Measurements from ENCODE around the gene AHDC1. TPM values are rescaled to one million over a fixed set of nuclear protein-coding genes. Genes with fewer than 3 reads are reported as not detected.

Gene AHDC1
- total and polyA plus RNA-seq, 2 experiments from 2014 or later = 3.9 to 5.3 TPM

GRCh38 chr1:27598295-27598687 is 5.7 kb downstream of the AHDC1 start:
- Histone ChIP-seq H3K4me3 (no peak overlapping the region), H3K79me2 (ENCODE audit: insufficient read depth) (peaks cover 98% of the 10 kb centered on the region), H4K20me1 (ENCODE audit: insufficient read depth) (no peaks in the 10 kb centered on the region), H3F3A (ENCODE audit: insufficient read depth) (no peaks in the 10 kb centered on the region), H3K4me1 (ENCODE audit: insufficient read depth) (peaks cover 62% of the 10 kb centered on the region), H2AFZ (no peak overlapping the region), H3K9me3 (ENCODE audit: low read depth) (no peaks in the 10 kb centered on the region), H3K4me2 (ENCODE audit: unreplicated experiment) (peak overlapping the region; percentile 62), H3K36me3 (ENCODE audit: low read depth) (no peaks in the 10 kb centered on the region), H3K27ac (no peak overlapping the region), H3K27me3 (replicated peaks; ENCODE audit: insufficient read depth) (no peaks in the 10 kb centered on the region), H3K9ac (0 out of 2 replicates have a peak overlapping the region, but pooled peaks have one; percentile 40), H3K9me2 (ENCODE audit: insufficient read depth) (no peaks in the 10 kb centered on the region)
- DNase-seq = peak; percentile 35
- in situ Hi-C loops (cut with MboI) = no loop called here
- TF ChIP-seq EZH2 (IDR thresholded peaks at IDR 0.05; ENCODE audit: insufficient read depth, poor library complexity, severe bottlenecking) = no peak
- no peak for TF ChIP-seq EZH2phosphoT487 (IDR thresholded peaks at IDR 0.05; ENCODE audit: insufficient read depth, low read depth)
- 37 to 43% methylated on average over 3 of the region's 3 CpGs for WGBS, 2 experiments (ENCODE audit: low coverage in 1 of 2, low lambda C conversion rate in 2 of 2, missing lambda C conversion rate in 2 of 2)

- no peaks in the 10 kb centered on the region for H3K9me3 ChIP-seq (ENCODE audit: low read depth)
- no peaks in the 10 kb centered on the region for H3K27me3 ChIP-seq (replicated peaks; ENCODE audit: insufficient read depth)
- 36 to 39% methylated on average over 5 to 7 of the region's 7 CpGs for WGBS, 2 experiments (ENCODE audit: low coverage in 1 of 2, low lambda C conversion rate in 2 of 2, missing lambda C conversion rate in 2 of 2)
- no peak overlapping the region for H3K27ac ChIP-seq
- H4K20me1 ChIP-seq (ENCODE audit: insufficient read depth) = no peaks in the 10 kb centered on the region
- no peak for DNase-seq
- in situ Hi-C loops (cut with MboI) = no loop called here
- TF ChIP-seq EZH2phosphoT487 (IDR thresholded peaks at IDR 0.05; ENCODE audit: insufficient read depth, low read depth) (no peak), EZH2 (IDR thresholded peaks at IDR 0.05; ENCODE audit: insufficient read depth, poor library complexity, severe bottlenecking) (no peak)
- peak overlapping the region; percentile 62 for H3K4me2 ChIP-seq (ENCODE audit: unreplicated experiment)
- H3K4me3 ChIP-seq = no peak overlapping the region
- H3K9me2 ChIP-seq (ENCODE audit: insufficient read depth) = no peaks in the 10 kb centered on the region
- peaks cover 100% of the 10 kb centered on the region for H3K79me2 ChIP-seq (ENCODE audit: insufficient read depth)
- peak overlapping the region; percentile 40; the same call in 1 of the 2 replicates for H3K9ac ChIP-seq
- no peaks in the 10 kb centered on the region for H3K36me3 ChIP-seq (ENCODE audit: low read depth)
- H3K4me1 ChIP-seq (ENCODE audit: insufficient read depth) = peaks cover 62% of the 10 kb centered on the region
- H3F3A ChIP-seq (ENCODE audit: insufficient read depth) = no peaks in the 10 kb centered on the region
- no peak overlapping the region for H2AFZ ChIP-seq
Measured at GRCh38 chr1:27597516-27598294, 6.2 kb downstream of the AHDC1 start.

GRCh38 chr1:27596986-27597385 is 7.0 kb downstream of the AHDC1 start:
- H4K20me1 ChIP-seq (ENCODE audit: insufficient read depth) = no peaks in the 10 kb centered on the region
- TF ChIP-seq EZH2 (IDR thresholded peaks at IDR 0.05; ENCODE audit: insufficient read depth, poor library complexity, severe bottlenecking) (no peak), EZH2phosphoT487 (IDR thresholded peaks at IDR 0.05; ENCODE audit: insufficient read depth, low read depth) (no peak)
- no peaks in the 10 kb centered on the region for H3K9me2 ChIP-seq (ENCODE audit: insufficient read depth)
- DNase-seq = no peak
- H3K4me2 ChIP-seq (ENCODE audit: unreplicated experiment) = no peak overlapping the region
- H3K36me3 ChIP-seq (ENCODE audit: low read depth) = no peaks in the 10 kb centered on the region
- H3K9me3 ChIP-seq (ENCODE audit: low read depth) = no peaks in the 10 kb centered on the region
- peaks cover 99% of the 10 kb centered on the region for H3K79me2 ChIP-seq (ENCODE audit: insufficient read depth)
- H3K4me1 ChIP-seq (ENCODE audit: insufficient read depth) = peaks cover 62% of the 10 kb centered on the region
- H3K9ac ChIP-seq = no peak overlapping the region
- in situ Hi-C loops (cut with MboI) = no loop called here
- no peak overlapping the region for H2AFZ ChIP-seq
- H3K27me3 ChIP-seq (replicated peaks; ENCODE audit: insufficient read depth) = no peaks in the 10 kb centered on the region
- no peak overlapping the region for H3K27ac ChIP-seq
- no peak overlapping the region for H3K4me3 ChIP-seq
- no peaks in the 10 kb centered on the region for H3F3A ChIP-seq (ENCODE audit: insufficient read depth)
- 70 to 81% methylated on average over 4 of the region's 4 CpGs for WGBS, 2 experiments (ENCODE audit: low coverage in 1 of 2, low lambda C conversion rate in 2 of 2, missing lambda C conversion rate in 2 of 2)

DNA sequence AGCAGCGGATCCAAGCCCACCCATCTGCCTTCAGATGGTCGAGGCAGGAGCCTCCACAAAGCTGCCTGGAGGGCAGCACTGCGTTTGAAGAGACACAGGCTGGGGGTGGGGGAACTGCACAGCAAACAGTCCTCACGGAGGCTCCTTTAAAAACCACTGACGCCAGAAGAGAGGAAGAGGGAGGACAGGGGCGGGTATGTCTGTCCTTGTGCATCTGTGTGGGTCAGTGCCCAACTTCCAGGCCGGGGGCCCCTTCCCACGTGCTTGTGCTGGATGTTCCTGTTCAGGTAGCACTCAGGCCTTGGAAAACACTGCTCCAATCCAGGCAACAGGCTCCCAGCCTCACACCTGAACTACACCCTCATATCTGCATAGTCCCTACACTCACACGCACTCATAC is 7.7 kb downstream of the AHDC1 start:
- no peaks in the 10 kb centered on the region for H3K9me2 ChIP-seq (ENCODE audit: insufficient read depth)
- H3K9me3 ChIP-seq (ENCODE audit: low read depth) = no peaks in the 10 kb centered on the region
- peak overlapping the region; percentile 14 for H3K4me2 ChIP-seq (ENCODE audit: unreplicated experiment)
- 40 to 42% methylated on average over 9 of the region's 9 CpGs for WGBS, 2 experiments (ENCODE audit: low coverage in 1 of 2, low lambda C conversion rate in 2 of 2, missing lambda C conversion rate in 2 of 2)
- in situ Hi-C loops (cut with MboI) = no loop called here
- H4K20me1 ChIP-seq (ENCODE audit: insufficient read depth) = no peaks in the 10 kb centered on the region
- no peak for DNase-seq
- H3F3A ChIP-seq (ENCODE audit: insufficient read depth) = no peaks in the 10 kb centered on the region
- no peak overlapping the region for H2AFZ ChIP-seq
- H3K9ac ChIP-seq = 0 out of 2 replicates have a peak overlapping the region, but pooled peaks have one; percentile 15
- TF ChIP-seq EZH2phosphoT487 (IDR thresholded peaks at IDR 0.05; ENCODE audit: insufficient read depth, low read depth) (no peak), EZH2 (IDR thresholded peaks at IDR 0.05; ENCODE audit: insufficient read depth, poor library complexity, severe bottlenecking) (no peak)
- H3K4me1 ChIP-seq (ENCODE audit: insufficient read depth) = peaks cover 62% of the 10 kb centered on the region
- no peak overlapping the region for H3K27ac ChIP-seq
- peaks cover 99% of the 10 kb centered on the region for H3K79me2 ChIP-seq (ENCODE audit: insufficient read depth)
- no peaks in the 10 kb centered on the region for H3K36me3 ChIP-seq (ENCODE audit: low read depth)
- no peaks in the 10 kb centered on the region for H3K27me3 ChIP-seq (replicated peaks; ENCODE audit: insufficient read depth)
- H3K4me3 ChIP-seq = no peak overlapping the region
